Mesendoderm (in vitro differentiated cells): Measurements from ENCODE around the gene IL2RA.
"Not testable (repeated sequence)": the region's sequence is repeated elsewhere in the genome, so short reads cannot be mapped to it uniquely, and the experiment has no call there.

Experiments used
- DNase-seq: peaks from one replicate; pipeline ENCODE4 v3.0.0; 2013
- H2AK5ac ChIP-seq: 2 replicates; pipeline ENCODE4 v1.6.1; 2013; ENCODE audit warnings: low read length, inconsistent platforms
- H2BK120ac ChIP-seq: 2 replicates; pipeline ENCODE4 v1.6.1; 2013; ENCODE audit warnings: low read depth, mild to moderate bottlenecking, low read length, moderate library complexity, mixed read lengths
- H2BK15ac ChIP-seq: replicated peaks from 2 replicates; pipeline ENCODE4 v1.6.1; 2013; ENCODE audit warnings: low read depth, mild to moderate bottlenecking, moderate library complexity
- H2BK5ac ChIP-seq: 2 replicates; pipeline ENCODE4 v1.6.1; 2013; ENCODE audit warnings: low read length, inconsistent platforms
- H3K18ac ChIP-seq: 2 replicates; pipeline ENCODE4 v1.6.1; 2013; ENCODE audit warnings: mild to moderate bottlenecking, low read length, mixed read lengths
- H3K23ac ChIP-seq: one replicate; pipeline ENCODE4 v1.6.1; 2013; ENCODE audit warnings: low read length
- H3K27ac ChIP-seq: 2 replicates; pipeline ENCODE4 v1.5.1; 2013; ENCODE audit warnings: low read depth, mild to moderate bottlenecking, inconsistent platforms, low read length, moderate library complexity
- H3K27me3 ChIP-seq: 2 replicates; pipeline ENCODE4 v1.6.1; 2013; ENCODE audit warnings: low read length, control low read depth, mild to moderate bottlenecking, inconsistent platforms; ENCODE audit not compliant: insufficient read depth, poor library complexity
- H3K36me3 ChIP-seq: 2 replicates; pipeline ENCODE4 v1.6.1; 2013; ENCODE audit warnings: low read length, inconsistent platforms; ENCODE audit not compliant: control insufficient read depth, insufficient read depth
- H3K4ac ChIP-seq: one replicate; pipeline ENCODE4 v1.6.1; 2013; ENCODE audit warnings: low read depth, mild to moderate bottlenecking, low read length, moderate library complexity
- H3K4me1 ChIP-seq: 2 replicates; pipeline ENCODE4 v1.6.1; 2013; ENCODE audit warnings: low read depth, low read length, inconsistent platforms; ENCODE audit not compliant: control insufficient read depth
- H3K4me2 ChIP-seq: 2 replicates; pipeline ENCODE4 v1.6.1; 2013; ENCODE audit warnings: low read length
- H3K4me3 ChIP-seq: 2 replicates; pipeline ENCODE4 v1.5.1; 2013; ENCODE audit warnings: mild to moderate bottlenecking, low read length
- H3K56ac ChIP-seq: one replicate; pipeline ENCODE4 v1.6.1; 2013; ENCODE audit warnings: low read length
- H3K79me1 ChIP-seq: 2 replicates; pipeline ENCODE4 v1.6.1; 2013; ENCODE audit warnings: low read length, inconsistent platforms
- H3K79me2 ChIP-seq: 2 replicates; pipeline ENCODE4 v1.6.1; 2013; ENCODE audit warnings: mild to moderate bottlenecking, low read length; ENCODE audit not compliant: control insufficient read depth, insufficient read depth
- H3K9ac ChIP-seq: 2 replicates; pipeline ENCODE4 v1.6.1; 2013; ENCODE audit warnings: low read length, inconsistent platforms
- H4K5ac ChIP-seq: one replicate; pipeline ENCODE4 v1.6.1; 2013; ENCODE audit warnings: low read length
- H4K8ac ChIP-seq: one replicate; pipeline ENCODE4 v1.6.1; 2013; ENCODE audit warnings: low read depth, mild to moderate bottlenecking, control low read depth, low read length, moderate library complexity
- WGBS: extraction: QIAGEN DNeasy Blood & Tissue Kit; methylation state at CpG from one replicate; pipeline ENCODE4 v1.1.7; 2013; ENCODE audit warnings: low lambda C conversion rate, missing lambda C conversion rate; ENCODE audit not compliant: insufficient coverage; ENCODE audit errors: extremely low coverage; 5-methylcytosine and 5-hydroxymethylcytosine counted together

The IL2RA gene

GRCh38 chr10:5968037-5968680 is 94.0 kb downstream of the IL2RA start:
- DNase-seq: peak; percentile 72
- no peaks in the 10 kb centered on the region for H3K36me3 ChIP-seq
- no peak overlapping the region for H3K9ac ChIP-seq
- no peaks in the 10 kb centered on the region for H3K79me1 ChIP-seq
- no peak overlapping the region for H3K27ac ChIP-seq
- no peaks in the 10 kb centered on the region for H3K4me1 ChIP-seq
- H2AK5ac ChIP-seq: no peak overlapping the region
- H4K8ac ChIP-seq: no peak overlapping the region
- no peak overlapping the region for H2BK5ac ChIP-seq
- no peak overlapping the region for H2BK15ac ChIP-seq
- no peak overlapping the region for H3K4me3 ChIP-seq
- no peak overlapping the region for H3K4me2 ChIP-seq
- H3K18ac ChIP-seq: no peak overlapping the region
- no peak overlapping the region for H2BK120ac ChIP-seq
- no peak overlapping the region for H3K4ac ChIP-seq
- H4K5ac ChIP-seq: no peak overlapping the region
- H3K79me2 ChIP-seq: no peaks in the 10 kb centered on the region
- no peaks in the 10 kb centered on the region for H3K27me3 ChIP-seq
- H3K56ac ChIP-seq: no peak overlapping the region
- WGBS: no CpG with 5 or more reads among the region's 5 CpGs
- H3K23ac ChIP-seq: no peak overlapping the region

GRCh38 chr10:5965266-5965665 is 96.9 kb downstream of the IL2RA start:
- H3K9ac ChIP-seq: no peak overlapping the region
- no peaks in the 10 kb centered on the region for H3K79me1 ChIP-seq
- H2AK5ac ChIP-seq: no peak overlapping the region
- no peak overlapping the region for H3K23ac ChIP-seq
- WGBS: no CpG with 5 or more reads among the region's 8 CpGs
- H4K5ac ChIP-seq: no peak overlapping the region
- no peak overlapping the region for H3K4me3 ChIP-seq
- no peaks in the 10 kb centered on the region for H3K79me2 ChIP-seq
- H2BK5ac ChIP-seq: no peak overlapping the region
- H3K4me2 ChIP-seq: no peak overlapping the region
- H2BK120ac ChIP-seq: no peak overlapping the region
- DNase-seq: no peak
- H3K27ac ChIP-seq: no peak overlapping the region
- H3K4ac ChIP-seq: no peak overlapping the region
- no peak overlapping the region for H2BK15ac ChIP-seq
- no peaks in the 10 kb centered on the region for H3K27me3 ChIP-seq
- H3K56ac ChIP-seq: no peak overlapping the region
- no peak overlapping the region for H4K8ac ChIP-seq
- H3K18ac ChIP-seq: no peak overlapping the region
- H3K36me3 ChIP-seq: no peaks in the 10 kb centered on the region
- H3K4me1 ChIP-seq: no peaks in the 10 kb centered on the region

- H3K4ac ChIP-seq: no peak overlapping the region
- H3K18ac ChIP-seq: no peak overlapping the region
- no peak overlapping the region for H3K9ac ChIP-seq
- no peaks in the 10 kb centered on the region for H3K79me2 ChIP-seq
- no peaks in the 10 kb centered on the region for H3K79me1 ChIP-seq
- no peaks in the 10 kb centered on the region for H3K27me3 ChIP-seq
- H3K36me3 ChIP-seq: no peaks in the 10 kb centered on the region
- no peak overlapping the region for H4K8ac ChIP-seq
- no CpG with 5 or more reads among the region's 13 CpGs for WGBS
- no peak overlapping the region for H2BK15ac ChIP-seq
- no peak overlapping the region for H3K56ac ChIP-seq
- H3K27ac ChIP-seq: no peak overlapping the region
- H2BK120ac ChIP-seq: no peak overlapping the region
- H2BK5ac ChIP-seq: no peak overlapping the region
- no peak overlapping the region for H3K4me2 ChIP-seq
- H2AK5ac ChIP-seq: no peak overlapping the region
- H4K5ac ChIP-seq: no peak overlapping the region
- DNase-seq: no peak
- no peaks in the 10 kb centered on the region for H3K4me1 ChIP-seq
- H3K4me3 ChIP-seq: no peak overlapping the region
- H3K23ac ChIP-seq: no peak overlapping the region
Observed at GRCh38 chr10:5964736-5965135, 97.4 kb downstream of the IL2RA start.

- H3K56ac ChIP-seq: no peak overlapping the region
- H3K79me2 ChIP-seq: no peaks in the 10 kb centered on the region
- H3K79me1 ChIP-seq: no peaks in the 10 kb centered on the region
- H2BK5ac ChIP-seq: no peak overlapping the region
- no peaks in the 10 kb centered on the region for H3K36me3 ChIP-seq
- no peak overlapping the region for H3K18ac ChIP-seq
- no peak overlapping the region for H4K8ac ChIP-seq
- H3K4me1 ChIP-seq: no peaks in the 10 kb centered on the region
- H4K5ac ChIP-seq: no peak overlapping the region
- H3K23ac ChIP-seq: no peak overlapping the region
- no peak for DNase-seq
- no peak overlapping the region for H2BK120ac ChIP-seq
- H3K27ac ChIP-seq: no peak overlapping the region
- H3K4me3 ChIP-seq: no peak overlapping the region
- no peak overlapping the region for H2AK5ac ChIP-seq
- H2BK15ac ChIP-seq: no peak overlapping the region
- no peak overlapping the region for H3K4me2 ChIP-seq
- H3K4ac ChIP-seq: no peak overlapping the region
- no peak overlapping the region for H3K9ac ChIP-seq
- WGBS: no CpG with 5 or more reads among the region's 10 CpGs
- no peaks in the 10 kb centered on the region for H3K27me3 ChIP-seq
Observed at GRCh38 chr10:5963591-5963990, 98.6 kb downstream of the IL2RA start.

- Histone ChIP-seq H3K27ac (no peak overlapping the region), H3K56ac (no peak overlapping the region), H2BK5ac (no peak overlapping the region), H3K27me3 (no peaks in the 10 kb centered on the region), H4K8ac (no peak overlapping the region), H3K79me1 (no peaks in the 10 kb centered on the region), H2BK15ac (no peak overlapping the region), H2BK120ac (no peak overlapping the region), H2AK5ac (no peak overlapping the region), H4K5ac (no peak overlapping the region), H3K4me3 (no peak overlapping the region), H3K4me1 (no peaks in the 10 kb centered on the region), H3K79me2 (no peaks in the 10 kb centered on the region), H3K23ac (no peak overlapping the region), H3K18ac (no peak overlapping the region), H3K9ac (no peak overlapping the region), H3K36me3 (no peaks in the 10 kb centered on the region), H3K4me2 (no peak overlapping the region), H3K4ac (no peak overlapping the region)
- DNase-seq: no peak
- WGBS: no CpG with 5 or more reads among the region's 7 CpGs
Observed at GRCh38 chr10:5963071-5963470, 99.1 kb downstream of the IL2RA start.

GRCh38 chr10:5962358-5962940 is 99.7 kb downstream of the IL2RA start:
- WGBS: no CpG with 5 or more reads among the region's 10 CpGs
- not testable (repeated sequence) for H3K27ac ChIP-seq, H3K4me1 ChIP-seq, DNase-seq, H3K18ac ChIP-seq, H3K9ac ChIP-seq, H2BK15ac ChIP-seq, H4K8ac ChIP-seq, H3K79me2 ChIP-seq, H3K79me1 ChIP-seq, H3K4me3 ChIP-seq, H3K36me3 ChIP-seq, H3K27me3 ChIP-seq, H3K56ac ChIP-seq, H2AK5ac ChIP-seq, H2BK5ac ChIP-seq, H3K4me2 ChIP-seq, H3K23ac ChIP-seq, H2BK120ac ChIP-seq, H4K5ac ChIP-seq, H3K4ac ChIP-seq
